ENCODE data around the gene WDR45.

GRCh38 chrX:49096419-49096818, 16.7 kb upstream of the WDR45 start:
- no peak for TF ChIP-seq CTCF (conservative IDR thresholded peaks at IDR 0.05; ENCODE audit: low read length)
- no peak for TF ChIP-seq EZH2phosphoT487 (IDR thresholded peaks at IDR 0.05; ENCODE audit: borderline replicate concordance)
